Activated CD8-positive, alpha-beta T cell treated with anti-CD3 and anti-CD28 coated beads, Interleukin-2, amount 10 ng/mL, durations not matched to agents 7 days and 5 days (primary cell): ENCODE results near the gene OR4F6. TPM values are rescaled to one million over a fixed set of nuclear protein-coding genes. Genes with fewer than 3 reads are reported as not detected.
"Not testable (repeated sequence)": the region's sequence is repeated elsewhere in the genome, so short reads cannot be mapped to it uniquely, and the experiment has no call there.

Experiments
- ATAC-seq: fragments of 150-1000 bp; cut with Tn5 transposase; one replicate; pipeline ENCODE4 v1.10.0; 2021; ENCODE audit warnings: moderate library complexity
- CTCF ChIA-PET: fragments of 350-600 bp; sonication (Branson Sonifier 250); formaldehyde crosslinking; loops from one replicate; lab custom pipeline; 2021; ENCODE audit warnings: antibody characterized with exemption; lab: Charles Lee
- POLR2A ChIA-PET: fragments of 350-600 bp; sonication (Branson Sonifier 250); formaldehyde crosslinking; loops from one replicate; lab custom pipeline; 2021; ENCODE audit warnings: antibody characterized with exemption; lab: Charles Lee
- DNase-seq: peaks from one replicate; pipeline ENCODE4 v3.0.0-alpha.2; 2020
- H3K27ac Mint-ChIP-seq: one replicate; pipeline ENCODE4 v1.8.0; 2021; ENCODE audit warnings: mild to moderate bottlenecking, mixed read lengths
- H3K27me3 Mint-ChIP-seq: one replicate; pipeline ENCODE4 v1.8.0; 2021; ENCODE audit warnings: low read depth, mixed read lengths
- H3K36me3 Mint-ChIP-seq: one replicate; pipeline ENCODE4 v1.8.0; 2021; ENCODE audit warnings: low read depth, mixed read lengths
- H3K4me1 Mint-ChIP-seq: one replicate; pipeline ENCODE4 v1.8.0; 2021; ENCODE audit warnings: low read depth, mixed read lengths
- H3K4me3 Mint-ChIP-seq: one replicate; pipeline ENCODE4 v1.8.0; 2021; ENCODE audit warnings: mild to moderate bottlenecking, mixed read lengths
- H3K9me3 Mint-ChIP-seq: one replicate; pipeline ENCODE4 v1.8.0; 2022; ENCODE audit warnings: mixed read lengths; ENCODE audit not compliant: insufficient read depth
- total RNA-seq, 2 experiments: library from RNA; stranded (reverse); gene quantifications; one replicate each; pipeline ENCODE4 v1.2.3, GENCODE V29; 2021

Gene OR4F6
- total RNA-seq, 2 experiments from 2014 or later, result not detected

DNA sequence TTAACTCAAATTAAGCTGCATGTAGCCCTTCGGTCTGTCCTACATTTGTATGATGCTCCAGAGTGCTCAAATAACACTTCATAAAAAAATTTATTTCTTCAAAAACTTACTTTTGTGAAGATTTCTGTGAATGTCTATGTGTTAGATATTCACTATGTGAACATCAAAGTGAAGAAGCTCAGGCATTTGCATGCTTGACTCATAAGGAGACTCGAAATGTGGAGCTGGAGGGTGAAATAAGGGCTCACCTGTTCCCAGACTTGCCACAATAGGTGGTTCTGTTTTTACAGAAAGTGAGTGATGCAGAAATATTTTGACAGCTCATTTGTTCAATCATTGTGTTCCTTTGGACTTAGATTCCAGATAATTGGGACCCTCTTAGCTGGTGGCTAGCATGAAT lies 16.9 kb upstream of the OR4F6 start:
- DNase-seq, H3K4me3 Mint-ChIP-seq, H3K27me3 Mint-ChIP-seq, CTCF ChIA-PET, H3K9me3 Mint-ChIP-seq, H3K36me3 Mint-ChIP-seq, POLR2A ChIA-PET, H3K4me1 Mint-ChIP-seq, H3K27ac Mint-ChIP-seq, ATAC-seq: not testable (repeated sequence)

DNA sequence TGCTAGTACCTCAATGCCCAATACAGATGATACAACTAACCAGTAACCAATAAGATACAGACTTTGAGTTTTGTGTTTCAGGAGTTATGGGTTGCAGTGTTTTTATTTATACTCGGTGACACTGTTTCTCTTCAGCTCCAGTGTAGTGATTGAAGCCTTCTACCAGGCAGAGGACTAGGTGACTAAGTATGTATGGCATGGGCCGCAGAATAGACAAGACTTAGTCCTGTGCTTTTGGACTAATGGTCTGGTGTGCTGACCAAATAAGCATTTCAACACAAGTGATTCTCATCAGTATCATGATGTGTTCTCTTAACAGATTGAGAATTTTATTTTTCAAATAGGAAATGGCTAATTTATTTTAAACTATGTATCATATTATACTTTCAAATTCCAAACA lies 15.3 kb upstream of the OR4F6 start:
- DNase-seq, H3K36me3 Mint-ChIP-seq, H3K9me3 Mint-ChIP-seq, H3K4me3 Mint-ChIP-seq, POLR2A ChIA-PET, ATAC-seq, H3K4me1 Mint-ChIP-seq, H3K27me3 Mint-ChIP-seq, H3K27ac Mint-ChIP-seq, CTCF ChIA-PET: not testable (repeated sequence)

DNA sequence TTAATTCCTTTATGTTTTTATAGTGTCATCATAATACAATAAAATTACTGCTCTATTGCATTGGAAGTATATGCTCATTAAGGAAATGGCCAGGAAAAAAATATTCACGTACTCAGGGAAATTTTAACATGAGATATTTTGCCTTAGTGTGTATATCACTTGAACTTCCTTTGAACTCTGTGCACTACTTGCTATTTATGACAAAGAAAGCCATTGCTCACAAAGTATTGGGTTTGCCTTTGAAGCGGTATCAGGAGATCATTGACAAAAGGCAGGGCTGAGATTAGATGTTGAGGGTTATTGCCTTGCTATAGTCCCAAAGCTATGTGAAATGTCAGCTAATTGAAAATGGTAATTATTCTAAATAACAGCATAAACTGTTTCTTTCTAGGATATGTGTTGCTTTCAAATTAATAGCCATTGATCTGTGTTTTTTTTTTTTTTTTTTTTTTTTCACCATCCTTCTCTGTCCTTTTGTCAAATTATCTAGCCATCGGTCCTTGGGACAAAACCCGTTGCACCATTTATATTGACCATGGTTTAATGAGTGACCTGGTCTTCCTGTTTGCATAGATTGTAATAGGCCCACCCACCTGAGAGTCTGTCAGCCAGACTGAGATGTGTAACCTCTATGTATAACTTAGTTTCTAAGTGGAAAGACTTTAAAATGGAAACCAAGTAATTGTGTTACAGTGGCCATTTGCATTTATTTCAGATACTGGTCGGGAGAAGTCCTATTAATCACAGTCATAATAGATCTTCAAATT lies 14.6 kb upstream of the OR4F6 start:
- H3K4me1 Mint-ChIP-seq, DNase-seq, H3K27me3 Mint-ChIP-seq, POLR2A ChIA-PET, H3K36me3 Mint-ChIP-seq, CTCF ChIA-PET, H3K4me3 Mint-ChIP-seq, H3K9me3 Mint-ChIP-seq, ATAC-seq, H3K27ac Mint-ChIP-seq: not testable (repeated sequence)

- not testable (repeated sequence) for H3K36me3 Mint-ChIP-seq
Observed at GRCh38 chr15:101790748-101791147, 12.6 kb upstream of the OR4F6 start.

DNA sequence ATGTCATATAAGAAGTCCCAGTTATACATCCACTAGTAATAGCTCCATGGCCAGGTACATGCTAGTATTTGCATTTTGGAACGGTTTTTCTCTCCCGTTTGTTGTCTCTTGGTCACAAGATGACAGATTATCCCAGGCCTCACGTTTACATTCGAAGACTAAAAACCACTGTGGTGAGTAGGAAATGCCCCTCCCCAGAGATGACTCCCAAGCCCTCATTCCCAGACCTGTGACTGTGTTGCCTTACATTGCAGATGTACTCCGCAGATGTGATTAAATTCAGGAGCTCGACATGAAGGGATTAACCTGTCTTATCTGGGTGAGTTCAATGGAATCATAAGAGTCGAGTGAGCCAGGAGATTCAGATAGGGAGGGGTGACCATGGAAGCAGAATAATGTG lies 9.3 kb upstream of the OR4F6 start:
- CTCF ChIA-PET, DNase-seq, H3K9me3 Mint-ChIP-seq, H3K4me1 Mint-ChIP-seq, ATAC-seq, H3K27ac Mint-ChIP-seq, POLR2A ChIA-PET, H3K27me3 Mint-ChIP-seq, H3K36me3 Mint-ChIP-seq, H3K4me3 Mint-ChIP-seq: not testable (repeated sequence)

More at GRCh38 chr15:101790748-101791147, 12.6 kb upstream of the OR4F6 start:
- H3K4me1 Mint-ChIP-seq, ATAC-seq, H3K4me3 Mint-ChIP-seq, H3K27ac Mint-ChIP-seq, DNase-seq, H3K27me3 Mint-ChIP-seq, POLR2A ChIA-PET, CTCF ChIA-PET, H3K9me3 Mint-ChIP-seq: not testable (repeated sequence)

- H3K4me1 Mint-ChIP-seq, result no peaks in the 10 kb centered on the region
- H3K27me3 Mint-ChIP-seq, result peaks cover 2% of the 10 kb centered on the region
- no peaks in the 10 kb centered on the region for H3K9me3 Mint-ChIP-seq
- H3K4me3 Mint-ChIP-seq, result no peak overlapping the region
- DNase-seq (no peak), ATAC-seq (no peak)
- POLR2A ChIA-PET, result no interaction called here
- CTCF ChIA-PET, result no interaction called here
- no peaks in the 10 kb centered on the region for H3K36me3 Mint-ChIP-seq
- no peak overlapping the region for H3K27ac Mint-ChIP-seq
Observed at GRCh38 chr15:101795455-101795854, 7.9 kb upstream of the OR4F6 start.

- DNase-seq, result no peak
- Mint-ChIP-seq H3K4me3 (no peak overlapping the region), H3K9me3 (no peaks in the 10 kb centered on the region), H3K27ac (no peak overlapping the region), H3K27me3 (peaks cover 4% of the 10 kb centered on the region), H3K36me3 (no peaks in the 10 kb centered on the region), H3K4me1 (no peaks in the 10 kb centered on the region)
- ChIA-PET POLR2A (no interaction called here), CTCF (no interaction called here)
- ATAC-seq, result no peak
Observed at GRCh38 chr15:101799665-101800064, 3.6 kb upstream of the OR4F6 start.

- no peaks in the 10 kb centered on the region for H3K36me3 Mint-ChIP-seq
- DNase-seq (no peak), ATAC-seq (no peak)
- H3K9me3 Mint-ChIP-seq, result no peaks in the 10 kb centered on the region
- no peak overlapping the region for H3K4me3 Mint-ChIP-seq
- POLR2A ChIA-PET, result no interaction called here
- no peaks in the 10 kb centered on the region for H3K4me1 Mint-ChIP-seq
- no peak overlapping the region for H3K27ac Mint-ChIP-seq
- H3K27me3 Mint-ChIP-seq, result peaks cover 11% of the 10 kb centered on the region
- CTCF ChIA-PET, result no interaction called here
Observed at GRCh38 chr15:101801048-101801447, 2.3 kb upstream of the OR4F6 start.

GRCh38 chr15:101803676-101804075 lies 367 bp downstream of the OR4F6 start:
- no peak overlapping the region for H3K4me3 Mint-ChIP-seq
- ATAC-seq (no peak), DNase-seq (no peak)
- no peaks in the 10 kb centered on the region for H3K4me1 Mint-ChIP-seq
- no peaks in the 10 kb centered on the region for H3K9me3 Mint-ChIP-seq
- POLR2A ChIA-PET, result no interaction called here
- H3K36me3 Mint-ChIP-seq, result no peaks in the 10 kb centered on the region
- peaks cover 12% of the 10 kb centered on the region for H3K27me3 Mint-ChIP-seq
- CTCF ChIA-PET, result no interaction called here
- no peak overlapping the region for H3K27ac Mint-ChIP-seq

- H3K9me3 Mint-ChIP-seq, result no peaks in the 10 kb centered on the region
- no peaks in the 10 kb centered on the region for H3K4me1 Mint-ChIP-seq
- H3K27me3 Mint-ChIP-seq, result peaks cover 12% of the 10 kb centered on the region
- no peak overlapping the region for H3K27ac Mint-ChIP-seq
- ATAC-seq, result no peak
- no peak overlapping the region for H3K4me3 Mint-ChIP-seq
- DNase-seq, result no peak
- POLR2A ChIA-PET, result no interaction called here
- H3K36me3 Mint-ChIP-seq, result no peaks in the 10 kb centered on the region
- CTCF ChIA-PET, result no interaction called here
Observed at GRCh38 chr15:101804375-101804774, 1.1 kb downstream of the OR4F6 start.

DNA sequence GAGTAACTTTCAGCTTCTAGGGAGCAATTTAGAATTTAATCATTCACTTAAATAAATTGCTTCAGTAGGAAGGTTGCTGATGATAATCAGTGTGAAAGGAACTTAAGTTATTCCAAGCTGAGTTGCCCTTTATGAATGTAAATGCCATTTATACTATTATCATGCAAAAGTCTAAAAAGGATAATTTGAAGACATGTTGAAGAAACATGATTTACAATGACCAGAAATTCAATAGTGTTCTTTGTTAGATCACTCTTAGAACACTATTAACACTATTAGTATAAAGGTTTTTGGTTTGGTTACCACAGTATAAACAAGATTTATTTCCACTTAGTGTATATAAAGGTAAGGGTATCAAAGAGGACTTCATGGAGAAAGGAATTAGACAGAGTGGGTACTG lies 1.6 kb downstream of the OR4F6 start:
- DNase-seq, result no peak
- CTCF ChIA-PET, result no interaction called here
- Mint-ChIP-seq H3K4me3 (no peak overlapping the region), H3K9me3 (no peaks in the 10 kb centered on the region), H3K27me3 (peaks cover 15% of the 10 kb centered on the region), H3K4me1 (no peaks in the 10 kb centered on the region), H3K27ac (no peak overlapping the region), H3K36me3 (no peaks in the 10 kb centered on the region)
- no peak for ATAC-seq
- POLR2A ChIA-PET, result no interaction called here

GRCh38 chr15:101805605-101806345 lies 2.5 kb downstream of the OR4F6 start:
- ChIA-PET CTCF (no interaction called here), POLR2A (no interaction called here)
- ATAC-seq (no peak), DNase-seq (no peak)
- Mint-ChIP-seq H3K27ac (no peak overlapping the region), H3K4me3 (no peak overlapping the region), H3K36me3 (no peaks in the 10 kb centered on the region), H3K9me3 (no peaks in the 10 kb centered on the region), H3K27me3 (peaks cover 15% of the 10 kb centered on the region), H3K4me1 (no peaks in the 10 kb centered on the region)
